Measurements from ENCODE around the gene ITGA11. TPM values are rescaled to one million over a fixed set of nuclear protein-coding genes. Genes with fewer than 3 reads are reported as not detected.

ITGA11 gene
- total and polyA plus RNA-seq, 2 experiments from 2014 or later, result 0.03 to 0.40 TPM

DNA sequence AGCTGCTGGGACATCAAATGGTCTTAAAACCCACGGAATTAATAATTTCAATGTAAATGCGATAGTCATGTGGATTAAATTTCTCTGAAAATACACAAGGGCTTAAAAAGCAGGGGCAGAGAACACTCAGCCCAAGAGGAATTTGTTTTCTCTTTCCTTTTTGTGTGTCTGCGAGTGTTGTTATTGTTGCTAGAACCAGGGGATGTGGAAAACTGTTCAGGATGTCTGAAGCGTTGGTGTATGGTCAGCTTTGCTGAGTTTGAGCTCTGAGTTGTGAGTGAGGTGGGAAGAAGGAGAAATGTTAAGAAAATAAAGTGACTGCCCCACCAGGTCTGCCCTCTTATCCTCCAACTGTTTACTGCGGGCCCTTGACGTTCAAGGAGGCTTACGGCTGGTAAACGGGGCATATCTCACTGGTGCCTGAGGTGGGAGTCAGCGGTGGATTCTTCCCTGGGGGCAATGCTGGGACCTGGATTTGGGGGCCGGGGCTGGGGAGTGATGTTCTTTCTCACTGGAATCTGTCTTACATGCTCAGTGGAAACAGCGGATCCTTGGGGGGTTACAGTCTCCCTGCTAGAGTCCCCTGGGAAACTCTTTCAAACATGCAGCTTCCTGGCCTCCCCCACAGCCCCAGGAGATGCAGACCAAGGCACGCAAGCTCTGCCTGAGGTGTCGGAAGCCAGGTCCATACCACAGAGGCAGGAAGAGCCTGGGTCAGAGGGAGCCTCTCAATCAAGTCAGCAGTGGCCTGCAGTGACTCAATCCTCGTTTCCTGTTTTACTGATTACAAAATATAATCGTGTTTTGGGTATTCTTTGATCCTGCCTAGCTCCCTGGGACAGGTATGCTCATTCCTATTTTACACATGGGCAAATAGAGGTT lies 41.8 kb downstream of the ITGA11 start:
- H3K27ac ChIP-seq (ENCODE audit: low read depth), result no peak overlapping the region
- H3K4me1 Mint-ChIP-seq, result no peaks in the 10 kb centered on the region
- no peaks in the 10 kb centered on the region for H3K27me3 ChIP-seq (ENCODE audit: insufficient read depth)
- H3K36me3 ChIP-seq (ENCODE audit: insufficient read depth), result no peaks in the 10 kb centered on the region
- no peak overlapping the region for H3K4me3 ChIP-seq
- no peaks in the 10 kb centered on the region for H3K79me2 ChIP-seq (replicated peaks; ENCODE audit: insufficient read depth)
- H3K9me3 Mint-ChIP-seq, result peaks cover 8% of the 10 kb centered on the region; the same call in 1 of the 3 replicates
- TF ChIP-seq, protein P1, sequence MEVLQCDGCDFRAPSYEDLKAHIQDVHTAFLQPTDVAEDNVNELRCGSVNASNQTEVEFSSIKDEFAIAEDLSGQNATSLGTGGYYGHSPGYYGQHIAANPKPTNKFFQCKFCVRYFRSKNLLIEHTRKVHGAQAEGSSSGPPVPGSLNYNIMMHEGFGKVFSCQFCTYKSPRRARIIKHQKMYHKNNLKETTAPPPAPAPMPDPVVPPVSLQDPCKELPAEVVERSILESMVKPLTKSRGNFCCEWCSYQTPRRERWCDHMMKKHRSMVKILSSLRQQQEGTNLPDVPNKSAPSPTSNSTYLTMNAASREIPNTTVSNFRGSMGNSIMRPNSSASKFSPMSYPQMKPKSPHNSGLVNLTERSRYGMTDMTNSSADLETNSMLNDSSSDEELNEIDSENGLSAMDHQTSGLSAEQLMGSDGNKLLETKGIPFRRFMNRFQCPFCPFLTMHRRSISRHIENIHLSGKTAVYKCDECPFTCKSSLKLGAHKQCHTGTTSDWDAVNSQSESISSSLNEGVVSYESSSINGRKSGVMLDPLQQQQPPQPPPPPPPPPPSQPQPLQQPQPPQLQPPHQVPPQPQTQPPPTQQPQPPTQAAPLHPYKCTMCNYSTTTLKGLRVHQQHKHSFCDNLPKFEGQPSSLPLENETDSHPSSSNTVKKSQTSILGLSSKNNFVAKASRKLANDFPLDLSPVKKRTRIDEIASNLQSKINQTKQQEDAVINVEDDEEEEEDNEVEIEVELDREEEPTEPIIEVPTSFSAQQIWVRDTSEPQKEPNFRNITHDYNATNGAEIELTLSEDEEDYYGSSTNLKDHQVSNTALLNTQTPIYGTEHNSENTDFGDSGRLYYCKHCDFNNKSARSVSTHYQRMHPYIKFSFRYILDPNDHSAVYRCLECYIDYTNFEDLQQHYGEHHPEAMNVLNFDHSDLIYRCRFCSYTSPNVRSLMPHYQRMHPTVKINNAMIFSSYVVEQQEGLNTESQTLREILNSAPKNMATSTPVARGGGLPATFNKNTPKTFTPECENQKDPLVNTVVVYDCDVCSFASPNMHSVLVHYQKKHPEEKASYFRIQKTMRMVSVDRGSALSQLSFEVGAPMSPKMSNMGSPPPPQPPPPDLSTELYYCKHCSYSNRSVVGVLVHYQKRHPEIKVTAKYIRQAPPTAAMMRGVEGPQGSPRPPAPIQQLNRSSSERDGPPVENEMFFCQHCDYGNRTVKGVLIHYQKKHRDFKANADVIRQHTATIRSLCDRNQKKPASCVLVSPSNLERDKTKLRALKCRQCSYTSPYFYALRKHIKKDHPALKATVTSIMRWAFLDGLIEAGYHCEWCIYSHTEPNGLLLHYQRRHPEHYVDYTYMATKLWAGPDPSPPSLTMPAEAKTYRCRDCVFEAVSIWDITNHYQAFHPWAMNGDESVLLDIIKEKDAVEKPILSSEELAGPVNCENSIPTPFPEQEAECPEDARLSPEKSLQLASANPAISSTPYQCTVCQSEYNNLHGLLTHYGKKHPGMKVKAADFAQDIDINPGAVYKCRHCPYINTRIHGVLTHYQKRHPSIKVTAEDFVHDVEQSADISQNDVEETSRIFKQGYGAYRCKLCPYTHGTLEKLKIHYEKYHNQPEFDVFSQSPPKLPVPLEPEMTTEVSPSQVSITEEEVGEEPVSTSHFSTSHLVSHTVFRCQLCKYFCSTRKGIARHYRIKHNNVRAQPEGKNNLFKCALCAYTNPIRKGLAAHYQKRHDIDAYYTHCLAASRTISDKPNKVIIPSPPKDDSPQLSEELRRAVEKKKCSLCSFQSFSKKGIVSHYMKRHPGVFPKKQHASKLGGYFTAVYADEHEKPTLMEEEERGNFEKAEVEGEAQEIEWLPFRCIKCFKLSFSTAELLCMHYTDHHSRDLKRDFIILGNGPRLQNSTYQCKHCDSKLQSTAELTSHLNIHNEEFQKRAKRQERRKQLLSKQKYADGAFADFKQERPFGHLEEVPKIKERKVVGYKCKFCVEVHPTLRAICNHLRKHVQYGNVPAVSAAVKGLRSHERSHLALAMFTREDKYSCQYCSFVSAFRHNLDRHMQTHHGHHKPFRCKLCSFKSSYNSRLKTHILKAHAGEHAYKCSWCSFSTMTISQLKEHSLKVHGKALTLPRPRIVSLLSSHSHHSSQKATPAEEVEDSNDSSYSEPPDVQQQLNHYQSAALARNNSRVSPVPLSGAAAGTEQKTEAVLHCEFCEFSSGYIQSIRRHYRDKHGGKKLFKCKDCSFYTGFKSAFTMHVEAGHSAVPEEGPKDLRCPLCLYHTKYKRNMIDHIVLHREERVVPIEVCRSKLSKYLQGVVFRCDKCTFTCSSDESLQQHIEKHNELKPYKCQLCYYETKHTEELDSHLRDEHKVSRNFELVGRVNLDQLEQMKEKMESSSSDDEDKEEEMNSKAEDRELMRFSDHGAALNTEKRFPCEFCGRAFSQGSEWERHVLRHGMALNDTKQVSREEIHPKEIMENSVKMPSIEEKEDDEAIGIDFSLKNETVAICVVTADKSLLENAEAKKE (CRISPR knock-in tag; IDR thresholded peaks at IDR 0.05), result no peak
- TF ChIP-seq ZNF114 (CRISPR knock-in tag; IDR thresholded peaks at IDR 0.05), result no peak
- TF ChIP-seq, protein P2, sequence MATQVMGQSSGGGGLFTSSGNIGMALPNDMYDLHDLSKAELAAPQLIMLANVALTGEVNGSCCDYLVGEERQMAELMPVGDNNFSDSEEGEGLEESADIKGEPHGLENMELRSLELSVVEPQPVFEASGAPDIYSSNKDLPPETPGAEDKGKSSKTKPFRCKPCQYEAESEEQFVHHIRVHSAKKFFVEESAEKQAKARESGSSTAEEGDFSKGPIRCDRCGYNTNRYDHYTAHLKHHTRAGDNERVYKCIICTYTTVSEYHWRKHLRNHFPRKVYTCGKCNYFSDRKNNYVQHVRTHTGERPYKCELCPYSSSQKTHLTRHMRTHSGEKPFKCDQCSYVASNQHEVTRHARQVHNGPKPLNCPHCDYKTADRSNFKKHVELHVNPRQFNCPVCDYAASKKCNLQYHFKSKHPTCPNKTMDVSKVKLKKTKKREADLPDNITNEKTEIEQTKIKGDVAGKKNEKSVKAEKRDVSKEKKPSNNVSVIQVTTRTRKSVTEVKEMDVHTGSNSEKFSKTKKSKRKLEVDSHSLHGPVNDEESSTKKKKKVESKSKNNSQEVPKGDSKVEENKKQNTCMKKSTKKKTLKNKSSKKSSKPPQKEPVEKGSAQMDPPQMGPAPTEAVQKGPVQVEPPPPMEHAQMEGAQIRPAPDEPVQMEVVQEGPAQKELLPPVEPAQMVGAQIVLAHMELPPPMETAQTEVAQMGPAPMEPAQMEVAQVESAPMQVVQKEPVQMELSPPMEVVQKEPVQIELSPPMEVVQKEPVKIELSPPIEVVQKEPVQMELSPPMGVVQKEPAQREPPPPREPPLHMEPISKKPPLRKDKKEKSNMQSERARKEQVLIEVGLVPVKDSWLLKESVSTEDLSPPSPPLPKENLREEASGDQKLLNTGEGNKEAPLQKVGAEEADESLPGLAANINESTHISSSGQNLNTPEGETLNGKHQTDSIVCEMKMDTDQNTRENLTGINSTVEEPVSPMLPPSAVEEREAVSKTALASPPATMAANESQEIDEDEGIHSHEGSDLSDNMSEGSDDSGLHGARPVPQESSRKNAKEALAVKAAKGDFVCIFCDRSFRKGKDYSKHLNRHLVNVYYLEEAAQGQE (IDR thresholded peaks at IDR 0.05; ENCODE audit: unreplicated experiment), result no peak
- no peak for TF ChIP-seq CREB1 (CRISPR knock-in tag; IDR thresholded peaks at IDR 0.05; ENCODE audit: low read depth)
- no peak overlapping the region for H3K4me2 ChIP-seq
- no peak overlapping the region; the same call in 1 of the 2 replicates for H2AFZ ChIP-seq
- no peaks in the 10 kb centered on the region for H3K36me3 Mint-ChIP-seq (ENCODE audit: low read depth)
- no peak overlapping the region for H3K4me3 Mint-ChIP-seq
- no peaks in the 10 kb centered on the region for H3K4me1 ChIP-seq (ENCODE audit: insufficient read depth)
- H3K27me3 Mint-ChIP-seq (ENCODE audit: insufficient read depth, low read depth, poor library complexity), result no peaks in the 10 kb centered on the region
- H3K27ac Mint-ChIP-seq, result no peak overlapping the region
- no peak for ATAC-seq
- peaks cover 3% of the 10 kb centered on the region; the same call in 1 of the 2 replicates for H3K9me2 ChIP-seq (ENCODE audit: insufficient read depth)
- H3F3A ChIP-seq (replicated peaks; ENCODE audit: low read depth), result no peaks in the 10 kb centered on the region
- no peaks in the 10 kb centered on the region for H4K20me1 ChIP-seq (replicated peaks; ENCODE audit: insufficient read depth)
- no peak for DNase-seq (ENCODE audit: low spot score)

Data from GM23338 (cell line).